K562 (cell line): ENCODE measurements around the gene ABCB10. TPM values are rescaled to one million over a fixed set of nuclear protein-coding genes. Genes with fewer than 3 reads are reported as not detected.
A peak's percentile ranks its signal among the peaks of the same experiment; 100 is the strongest.

Experiments
- ATAC-seq: fragments of 200-7000 bp; cut with Tn5 transposase; 3 replicates; pipeline ENCODE4 v1.9.1; 2020; ENCODE audit warnings: moderate library complexity
- BruUV-seq: library from RNA; stranded (reverse); fragments of 400-500 nt; replicated peaks from 2 replicates; lab custom pipeline; 2021; lab: Mats Ljungman, UMichigan
- CTCF ChIA-PET: fragments of 300-600 bp; formaldehyde crosslinking; extraction: SDS; loops from one replicate; lab custom pipeline; 2021; ENCODE audit warnings: low intra/inter-chr PET ratio; lab: Yijun Ruan, JAX
- POLR2A ChIA-PET: fragments of 300-600, 350-650 bp; sonication (Branson Sonifier 250); formaldehyde crosslinking; extraction: SDS; loops from one replicate; lab custom pipeline; 2021; ENCODE audit warnings: antibody characterized with exemption, inconsistent platforms; lab: Yijun Ruan, JAX
- DNase-seq, 4 experiments: peaks; one replicate each; pipeline versions ENCODE4 v3.0.0 to v3.0.0-alpha.2; 2011 to 2018; ENCODE audit warnings: low spot score in 3 of 4, mixed read lengths in 3 of 4; ENCODE audit errors: extremely low read depth in 1 of 4
- FAIRE-seq: peaks from 2 replicates; lab custom pipeline; 2011; peaks lifted over from hg19 to GRCh38; lab: Jason Lieb, UNC
- H2AFZ ChIP-seq: 2 replicates; pipeline ENCODE4 v1.6.0; 2011; ENCODE audit warnings: low read depth, low read length, control low read depth, inconsistent platforms
- H3K27ac ChIP-seq: fragments of 200-600 bp; 3 replicates; pipeline ENCODE4 v1.8.0; 2011; ENCODE audit warnings: low read depth, mild to moderate bottlenecking, control low read depth, inconsistent platforms, low read length, moderate library complexity, mixed read lengths; ENCODE audit errors: extremely low read depth
- H3K27me3 ChIP-seq, 2 experiments: fragments of 300-600 bp in 1 of 2; 2 replicates in 1 of 2; 3 replicates in 1 of 2; pipeline versions ENCODE4 v1.6.0 to v1.8.0; 2011; ENCODE audit warnings: inconsistent platforms in 2 of 2, low read length in 2 of 2, mild to moderate bottlenecking in 1 of 2, mixed read lengths in 1 of 2, moderate library complexity in 1 of 2; ENCODE audit not compliant: control insufficient read depth in 2 of 2, insufficient read depth in 2 of 2
- H3K36me3 ChIP-seq: fragments of 300-600 bp; 3 replicates; pipeline ENCODE4 v1.8.0; 2011; ENCODE audit warnings: mild to moderate bottlenecking, low read length, inconsistent platforms; ENCODE audit not compliant: control insufficient read depth, insufficient read depth
- H3K4me1 ChIP-seq, 2 experiments: fragments of 200-600 bp in 1 of 2; replicated peaks in 1 of 2; 2 replicates in 1 of 2; 3 replicates in 1 of 2; pipeline versions ENCODE4 v1.5.1 to v1.8.0; 2011; ENCODE audit warnings: inconsistent platforms in 2 of 2, low read length in 2 of 2, mild to moderate bottlenecking in 1 of 2, mixed read lengths in 1 of 2, moderate library complexity in 1 of 2; ENCODE audit not compliant: control insufficient read depth in 2 of 2, insufficient read depth in 2 of 2
- H3K4me2 ChIP-seq: 2 replicates; pipeline ENCODE4 v1.6.1; 2011; ENCODE audit warnings: low read length, control low read depth, inconsistent platforms, mixed read lengths; ENCODE audit not compliant: insufficient read depth
- H3K4me3 ChIP-seq: fragments of 200-600 bp; sonication (generic), shearing (Covaris generic); 2 replicates; pipeline ENCODE4 v1.5.1; 2016; ENCODE audit warnings: control low read depth, inconsistent platforms
- H3K79me2 ChIP-seq: fragments of 200-600 bp; 3 replicates; pipeline ENCODE4 v1.8.0; 2011; ENCODE audit warnings: low read length, inconsistent platforms; ENCODE audit not compliant: control insufficient read depth, insufficient read depth
- H3K9ac ChIP-seq, 2 experiments: 2 replicates each; pipeline versions ENCODE4 v1.6.0 to v1.6.1; 2011; ENCODE audit warnings: low read depth in 2 of 2, low read length in 2 of 2, control low read depth in 1 of 2, inconsistent platforms in 1 of 2, mild to moderate bottlenecking in 1 of 2, mixed read lengths in 1 of 2; ENCODE audit not compliant: insufficient read depth in 1 of 2
- H3K9me1 ChIP-seq: one replicate; pipeline ENCODE4 v1.6.0; 2011; ENCODE audit warnings: inconsistent platforms, mild to moderate bottlenecking, low read length, moderate library complexity; ENCODE audit not compliant: control insufficient read depth, insufficient read depth
- H3K9me3 ChIP-seq: replicated peaks from 2 replicates; pipeline ENCODE4 v1.5.1; 2011; ENCODE audit warnings: low read depth, low read length, inconsistent platforms; ENCODE audit not compliant: control insufficient read depth, insufficient read depth
- H4K20me1 ChIP-seq: replicated peaks from 2 replicates; pipeline ENCODE4 v1.6.1; 2011; ENCODE audit warnings: low read length, inconsistent platforms, mixed read lengths; ENCODE audit not compliant: control insufficient read depth, insufficient read depth
- C11orf30 ChIP-seq: fragments of 450-650 bp; IDR thresholded peaks from 2 replicates; pipeline ENCODE4 v1.6.1; 2016; ENCODE audit warnings: low read depth, mild to moderate bottlenecking
- MAFG ChIP-seq: fragments of 450-650 bp; conservative IDR thresholded peaks from 2 replicates; pipeline ENCODE4 v1.6.1; 2016; ENCODE audit warnings: missing genetic modification characterization, missing compliant biosample characterization
- POU5F1 ChIP-seq: fragments of 150-350 bp; IDR thresholded peaks from 2 replicates; pipeline ENCODE4 v1.6.1; 2014; ENCODE audit warnings: borderline replicate concordance, low read length, low read depth, mild to moderate bottlenecking; ENCODE audit not compliant: partially characterized antibody
- THRB ChIP-seq: fragments of 450-650 bp; formaldehyde crosslinking; conservative IDR thresholded peaks from 2 replicates; pipeline ENCODE4 v1.4.0; 2022; ENCODE audit warnings: mild to moderate bottlenecking, missing genetic modification characterization
- ZNF316 ChIP-seq: fragments of 450-650 bp; IDR thresholded peaks from 2 replicates; pipeline ENCODE4 v1.6.1; 2016
- WGBS: fragments of 100-300 bp; shearing (Covaris generic); methylation state at CpG from one replicate; pipeline ENCODE4 v1.1.6; 2016; ENCODE audit warnings: low coverage, mixed read lengths; ENCODE audit not compliant: insufficient coverage; ENCODE audit errors: missing lambda C conversion rate; 5-methylcytosine and 5-hydroxymethylcytosine counted together
- in situ Hi-C: fragments of 300-500 bp; cut with MboI; formaldehyde crosslinking; loops from 4 replicates; pipeline ENCODE4 v1.15.0; 2018; ENCODE audit warnings: inconsistent platforms, mixed read lengths
- intact Hi-C: fragments of 100-400 bp; cut with micrococcal nuclease; formaldehyde crosslinking; loops from 2 replicates; pipeline ENCODE4 v1.14.2; 2022
- polyA plus RNA-seq, 8 experiments: library from polyadenylated mRNA; depleted of rRNA in 4 of 8; stranded (reverse) in 5 of 8; unstranded in 3 of 8; fragments of >200 nt; fragmentation: Nextera tagmentation in 2 of 8; fragmentation: Illumina TruSeq in 1 of 8; extraction: Ambion mirVana in 2 of 8; extraction: Trizol in 1 of 8; gene quantifications; 2 replicates each; pipeline versions ENCODE4 v1.2.1 to v1.2.3, GENCODE V29; 2011 to 2014; ENCODE audit warnings: inconsistent platforms in 1 of 8, missing spikeins in 1 of 8
- total RNA-seq, 7 experiments: library from RNA; depleted of rRNA in 6 of 7; stranded (reverse); fragments of >200 nt in 6 of 7; fragmentation: Illumina TruSeq in 2 of 7; extraction: Trizol in 2 of 7; gene quantifications; 2 replicates each; pipeline versions ENCODE4 v1.2.1 to v1.2.3, GENCODE V29; 2011 to 2021; ENCODE audit warnings: low replicate concordance in 1 of 7

ABCB10 gene
- total and polyA plus RNA-seq, 9 of the 15 experiments (the other 6 are each of a cell fraction or from before 2014, with no cell fraction given), result 12.4 to 54.8 (median 36.4) TPM

- WGBS, result 80% methylated on average over 7 of the region's 7 CpGs
- H3K9me1 ChIP-seq, result no peaks in the 10 kb centered on the region
- no peaks in the 10 kb centered on the region for H3K4me1 ChIP-seq
- no peak overlapping the region for H3K4me3 ChIP-seq
- H3K9me3 ChIP-seq, result no peaks in the 10 kb centered on the region
- H3K27me3 ChIP-seq, result no peaks in the 10 kb centered on the region
- H3K79me2 ChIP-seq, result peaks cover 11% of the 10 kb centered on the region; the same call in 1 of the 3 replicates
- ChIA-PET POLR2A (no interaction called here), CTCF (no interaction called here)
- no peak overlapping the region for H2AFZ ChIP-seq
- TF ChIP-seq POU5F1 (no peak), THRB (CRISPR knock-in tag) (no peak), MAFG (tag) (peak; percentile 51; the same call in 1 of the 2 replicates), ZNF316 (peak; percentile 87), C11orf30 (peak; percentile 65)
- DNase-seq, result no peak
- no peak for ATAC-seq
- in situ Hi-C loops, result no loop called here
- BruUV-seq, result no TSS peak
- peaks cover 86% of the 10 kb centered on the region for H3K36me3 ChIP-seq
- H3K4me2 ChIP-seq, result no peak overlapping the region
- intact Hi-C loops, result no loop called here
- no peak for FAIRE-seq
- no peak overlapping the region for H3K27ac ChIP-seq
- no peaks in the 10 kb centered on the region; the same call in 1 of the 2 replicates for H4K20me1 ChIP-seq
- no peak overlapping the region for H3K9ac ChIP-seq
These were observed 45.0 kb upstream of the ABCB10 start for GRCh38 chr1:229603371-229604005.
